OCI-LY1 (cell line): ENCODE measurements around the gene LRCH3.

Experiments used
- H2AFZ ChIP-seq: fragments of 200-600 bp; sonication (generic), shearing (Covaris generic); 2 replicates; pipeline ENCODE4 v1.6.0; 2014; ENCODE audit warnings: antibody characterized with exemption, mild to moderate bottlenecking, low read length
- H3F3A ChIP-seq: fragments of 200-600 bp; sonication (generic), shearing (Covaris generic); 2 replicates; pipeline ENCODE4 v1.6.0; 2014; ENCODE audit warnings: mild to moderate bottlenecking, antibody characterized with exemption, low read length, moderate library complexity; ENCODE audit not compliant: insufficient read depth
- H3K27ac ChIP-seq: fragments of 200-600 bp; sonication (generic); 2 replicates; pipeline ENCODE4 v1.5.1; 2014; ENCODE audit warnings: low read length, mixed run types, mild to moderate bottlenecking, low read depth; ENCODE audit not compliant: poor library complexity, severe bottlenecking
- H3K27me3 ChIP-seq: fragments of 200-600 bp; sonication (generic); 2 replicates; pipeline ENCODE4 v1.6.0; 2014; ENCODE audit warnings: antibody characterized with exemption, mild to moderate bottlenecking, low read length, moderate library complexity; ENCODE audit not compliant: insufficient read depth
- H3K36me3 ChIP-seq: fragments of 200-600 bp; sonication (generic); 2 replicates; pipeline ENCODE4 v1.6.1; 2014; ENCODE audit warnings: mild to moderate bottlenecking, antibody characterized with exemption, low read length, moderate library complexity, mixed read lengths; ENCODE audit not compliant: insufficient read depth
- H3K4me1 ChIP-seq: fragments of 200-600 bp; sonication (generic); 2 replicates; pipeline ENCODE4 v1.5.1; 2014; ENCODE audit warnings: mild to moderate bottlenecking, low read length, moderate library complexity; ENCODE audit not compliant: insufficient read depth, severe bottlenecking
- H3K4me2 ChIP-seq: fragments of 200-600 bp; sonication (generic), shearing (Covaris generic); 2 replicates; pipeline ENCODE4 v1.6.1; 2014; ENCODE audit warnings: low read length
- H3K4me3 ChIP-seq: fragments of 200-600 bp; sonication (generic); 2 replicates; pipeline ENCODE4 v1.5.1; 2014; ENCODE audit warnings: low read length, low read depth, mild to moderate bottlenecking, mixed read lengths; ENCODE audit not compliant: poor library complexity, severe bottlenecking
- H3K79me2 ChIP-seq: fragments of 200-600 bp; shearing (Covaris generic); 2 replicates; pipeline ENCODE4 v1.6.1; 2016; ENCODE audit warnings: mixed run types, low read length, mixed read lengths; ENCODE audit not compliant: insufficient read depth
- H3K9ac ChIP-seq: fragments of 200-600 bp; sonication (generic), shearing (Covaris generic); 2 replicates; pipeline ENCODE4 v1.6.1; 2014; ENCODE audit warnings: mild to moderate bottlenecking, low read length, mixed read lengths
- H3K9me2 ChIP-seq: fragments of 200-600 bp; sonication (generic), shearing (Covaris generic); 2 replicates; pipeline ENCODE4 v1.6.1; 2014; ENCODE audit warnings: low read depth, mild to moderate bottlenecking, low read length, mixed read lengths
- H3K9me3 ChIP-seq: fragments of 200-600 bp; shearing (Covaris generic); 2 replicates; pipeline ENCODE4 v1.6.1; 2014; ENCODE audit warnings: low read length, mixed read lengths
- H4K20me1 ChIP-seq: fragments of 200-600 bp; sonication (generic), shearing (Covaris generic); 2 replicates; pipeline ENCODE4 v1.6.0; 2016; ENCODE audit warnings: mild to moderate bottlenecking, low read length; ENCODE audit not compliant: insufficient read depth
- CTCF ChIP-seq: fragments of 200-600 bp; sonication (generic), shearing (Covaris generic); IDR thresholded peaks from 2 replicates; pipeline ENCODE4 v1.5.1; 2017; ENCODE audit warnings: mild to moderate bottlenecking, antibody characterized with exemption, low read length, moderate library complexity, mixed read lengths
- EZH2 ChIP-seq: fragments of 200-600 bp; sonication (generic), shearing (Covaris generic); IDR thresholded peaks from 2 replicates; pipeline ENCODE4 v1.8.0; 2017; ENCODE audit warnings: borderline replicate concordance, mixed run types, mild to moderate bottlenecking, antibody characterized with exemption, low read length, moderate library complexity, mixed read lengths

Gene LRCH3

GRCh38 chr3:197789309-197789708, 1.7 kb upstream of the LRCH3 start:
- Histone ChIP-seq H3K9me3 (no peaks in the 10 kb centered on the region), H3K79me2 (peaks cover 26% of the 10 kb centered on the region), H3K9me2 (no peaks in the 10 kb centered on the region), H3K36me3 (peaks cover 1% of the 10 kb centered on the region; the same call in 1 of the 2 replicates), H3K4me2 (no peak overlapping the region), H3K27ac (peak overlapping the region; percentile 90), H3K4me1 (peaks cover 46% of the 10 kb centered on the region), H3F3A (0 out of 2 replicates have a peak, but pooled peaks cover 8% of the 10 kb centered on the region), H4K20me1 (no peaks in the 10 kb centered on the region), H3K9ac (peak overlapping the region; percentile 83; the same call in 1 of the 2 replicates), H3K4me3 (no peak overlapping the region), H3K27me3 (no peaks in the 10 kb centered on the region), H2AFZ (no peak overlapping the region)
- TF ChIP-seq CTCF, result no peak
- TF ChIP-seq EZH2, result no peak

GRCh38 chr3:197790033-197790432, 1.0 kb upstream of the LRCH3 start:
- Histone ChIP-seq H3K27ac (peak overlapping the region; percentile 90), H2AFZ (no peak overlapping the region; the same call in 1 of the 2 replicates), H3K9me2 (no peaks in the 10 kb centered on the region), H3K79me2 (peaks cover 33% of the 10 kb centered on the region), H4K20me1 (no peaks in the 10 kb centered on the region), H3F3A (0 out of 2 replicates have a peak, but pooled peaks cover 8% of the 10 kb centered on the region), H3K27me3 (no peaks in the 10 kb centered on the region), H3K4me3 (peak overlapping the region; percentile 79), H3K4me1 (peaks cover 46% of the 10 kb centered on the region), H3K9ac (peak overlapping the region; percentile 83), H3K4me2 (peak overlapping the region; percentile 69), H3K9me3 (no peaks in the 10 kb centered on the region), H3K36me3 (no peaks in the 10 kb centered on the region)
- TF ChIP-seq EZH2 (no peak), CTCF (no peak)

- Histone ChIP-seq H3K9me3 (no peaks in the 10 kb centered on the region), H3K79me2 (peaks cover 51% of the 10 kb centered on the region), H3F3A (0 out of 2 replicates have a peak, but pooled peaks cover 8% of the 10 kb centered on the region)
Observed at GRCh38 chr3:197791892-197792647, 1.0 kb downstream of the LRCH3 start.

More at GRCh38 chr3:197791892-197792647, 1.0 kb downstream of the LRCH3 start:
- peak overlapping the region; percentile 90 for H3K27ac ChIP-seq
- peak overlapping the region; percentile 79 for H3K4me3 ChIP-seq
- H4K20me1 ChIP-seq, result no peaks in the 10 kb centered on the region
- no peaks in the 10 kb centered on the region for H3K36me3 ChIP-seq
- H2AFZ ChIP-seq, result no peak overlapping the region
- no peaks in the 10 kb centered on the region for H3K9me2 ChIP-seq
- no peak for TF ChIP-seq EZH2
- no peak for TF ChIP-seq CTCF
- H3K4me2 ChIP-seq, result peak overlapping the region; percentile 69
- peaks cover 59% of the 10 kb centered on the region for H3K4me1 ChIP-seq
- no peaks in the 10 kb centered on the region for H3K27me3 ChIP-seq
- H3K9ac ChIP-seq, result peak overlapping the region; percentile 83
